GM12878 (cell line): ENCODE data around the gene ESRRB. TPM values are rescaled to one million over a fixed set of nuclear protein-coding genes. Genes with fewer than 3 reads are reported as not detected.

Experiments
- ATAC-seq: fragments of 200-7000 bp; cut with Tn5 transposase; 3 replicates; pipeline ENCODE4 v1.9.1; 2020; ENCODE audit warnings: mild to moderate bottlenecking, moderate library complexity
- BruUV-seq: library from RNA; stranded (reverse); fragments of 400-500 nt; replicated peaks from 2 replicates; lab custom pipeline; 2021; lab: Mats Ljungman, UMichigan
- CTCF ChIA-PET: fragments of 300-600 bp; sonication (Branson Sonifier 250); formaldehyde crosslinking; extraction: SDS; loops from one replicate; lab custom pipeline; 2021; ENCODE audit warnings: inconsistent platforms; lab: Yijun Ruan, JAX
- POLR2A ChIA-PET: fragments of 350-600 bp; formaldehyde crosslinking; extraction: SDS; loops from one replicate; lab custom pipeline; 2021; ENCODE audit warnings: inconsistent platforms; lab: Charles Lee
- RAD21 ChIA-PET: fragments of 300-600 bp; sonication (Branson Sonifier 250); formaldehyde crosslinking; loops from one replicate; lab custom pipeline; 2023; ENCODE audit warnings: antibody characterized with exemption; ENCODE audit not compliant: unreplicated experiment; lab: Charles Lee
- SMC1A ChIA-PET: fragments of 300-600 bp; sonication (Branson Sonifier 250); formaldehyde crosslinking; loops from one replicate; lab custom pipeline; 2023; ENCODE audit not compliant: unreplicated experiment, uncharacterized antibody; lab: Charles Lee
- DNase-seq: peaks from one replicate; pipeline ENCODE4 v3.0.0-alpha.2; 2011; ENCODE audit warnings: low read depth, low spot score
- FAIRE-seq: peaks from 3 replicates; lab custom pipeline; 2011; peaks lifted over from hg19 to GRCh38; lab: Jason Lieb, UNC
- H2AFZ ChIP-seq: 2 replicates; pipeline ENCODE4 v1.6.0; 2011; ENCODE audit warnings: low read depth, low read length, control low read depth; ENCODE audit not compliant: control insufficient read depth
- H3K27ac ChIP-seq: 2 replicates; pipeline ENCODE4 v1.5.1; 2011; ENCODE audit warnings: control low read depth; ENCODE audit not compliant: control insufficient read depth, insufficient read depth
- H3K27me3 ChIP-seq, 2 experiments: replicated peaks in 1 of 2; 2 replicates each; pipeline versions ENCODE4 v1.6.0 to v1.6.1; 2011; ENCODE audit warnings: low read length in 1 of 2; ENCODE audit not compliant: control insufficient read depth in 2 of 2, insufficient read depth in 2 of 2
- H3K36me3 ChIP-seq, 2 experiments: 2 replicates each; pipeline ENCODE4 v1.5.1; 2011; ENCODE audit warnings: low read length in 1 of 2; ENCODE audit not compliant: control insufficient read depth in 2 of 2, insufficient read depth in 2 of 2
- H3K4me1 ChIP-seq: 2 replicates; pipeline ENCODE4 v1.6.1; 2011; ENCODE audit warnings: mild to moderate bottlenecking, low read length, moderate library complexity, mixed read lengths; ENCODE audit not compliant: control insufficient read depth, insufficient read depth
- H3K4me2 ChIP-seq: 2 replicates; pipeline ENCODE4 v1.6.0; 2011; ENCODE audit warnings: control low read depth; ENCODE audit not compliant: control insufficient read depth, insufficient read depth
- H3K4me3 ChIP-seq: fragments of 200-600 bp; sonication (generic); 2 replicates; pipeline ENCODE4 v1.5.1; 2016
- H3K79me2 ChIP-seq: 2 replicates; pipeline ENCODE4 v1.6.0; 2011; ENCODE audit warnings: low read length; ENCODE audit not compliant: control insufficient read depth, insufficient read depth
- H3K9ac ChIP-seq: 2 replicates; pipeline ENCODE4 v1.8.0; 2011; ENCODE audit warnings: low read length, control low read depth, mixed read lengths; ENCODE audit not compliant: control insufficient read depth, insufficient read depth
- H3K9me3 ChIP-seq: replicated peaks from 3 replicates; pipeline ENCODE4 v1.5.1; 2011; ENCODE audit warnings: mild to moderate bottlenecking, low read length; ENCODE audit not compliant: control insufficient read depth, insufficient read depth
- H4K20me1 ChIP-seq: 2 replicates; pipeline ENCODE4 v1.6.0; 2011; ENCODE audit not compliant: control insufficient read depth, insufficient read depth
- CHD1 ChIP-seq: IDR thresholded peaks from 2 replicates; pipeline ENCODE4 v1.6.1; 2012; ENCODE audit warnings: low read depth, low read length, improper control_type of control experiment
- FOS ChIP-seq: IDR thresholded peaks from 3 replicates; pipeline ENCODE4 v1.6.1; 2011; ENCODE audit warnings: borderline replicate concordance; ENCODE audit not compliant: insufficient read length; ENCODE audit errors: extremely low read depth
- HDGF ChIP-seq: fragments of 450-650 bp; IDR thresholded peaks from 2 replicates; pipeline ENCODE4 v1.6.1; 2016; ENCODE audit warnings: antibody characterized with exemption
- MXI1 ChIP-seq: fragments of 150-350 bp; IDR thresholded peaks from 2 replicates; pipeline ENCODE4 v1.6.1; 2011; ENCODE audit warnings: low read depth, mild to moderate bottlenecking, inconsistent platforms, low read length, improper control_type of control experiment
- NR2C2 ChIP-seq: IDR thresholded peaks from 2 replicates; pipeline ENCODE4 v1.6.1; 2011; ENCODE audit warnings: borderline replicate concordance, low read depth; ENCODE audit not compliant: control insufficient read depth, insufficient read length
- PAX5 ChIP-seq: IDR thresholded peaks from 2 replicates; pipeline ENCODE4 v1.6.1; 2011; ENCODE audit warnings: low read depth, low read length, borderline replicate concordance
- POU2F2 ChIP-seq: IDR thresholded peaks from 3 replicates; pipeline ENCODE4 v1.6.1; 2011; ENCODE audit warnings: low read depth, mild to moderate bottlenecking, low read length, borderline replicate concordance
- RBBP5 ChIP-seq: fragments of 200-600 bp; sonication (generic); conservative IDR thresholded peaks from 2 replicates; pipeline ENCODE4 v1.6.1; 2016
- SMARCA5 ChIP-seq: fragments of 450-650 bp; IDR thresholded peaks from 2 replicates; pipeline ENCODE4 v1.6.1; 2017; ENCODE audit warnings: mild to moderate bottlenecking
- SREBF2 ChIP-seq: IDR thresholded peaks from 2 replicates; pipeline ENCODE4 v1.6.1; 2012; ENCODE audit warnings: mild to moderate bottlenecking, low read length
- WGBS: methylation state at CpG from one replicate; pipeline ENCODE4 v1.1.6; 2016; ENCODE audit warnings: low lambda C conversion rate; ENCODE audit not compliant: insufficient replicate concordance, insufficient coverage; ENCODE audit errors: missing lambda C conversion rate; 5-methylcytosine and 5-hydroxymethylcytosine counted together
- in situ Hi-C: fragments of 300-500 bp; cut with MboI; formaldehyde crosslinking; loops from 9 replicates; pipeline ENCODE4 v1.14.3; 2018; ENCODE audit warnings: mixed read lengths
- intact Hi-C: fragments of 100-400 bp; cut with micrococcal nuclease; formaldehyde crosslinking; loops from one replicate; pipeline ENCODE4 v1.14.2; 2022; ENCODE audit not compliant: unreplicated experiment
- polyA plus RNA-seq, 11 experiments: library from polyadenylated mRNA; depleted of rRNA in 4 of 11; unstranded in 6 of 11; stranded (reverse) in 5 of 11; fragments of >200 nt; fragmentation: Nextera tagmentation in 4 of 11; fragmentation: Illumina TruSeq in 1 of 11; extraction: Ambion mirVana in 4 of 11; extraction: Trizol in 1 of 11; gene quantifications; 1 replicate in 1 of 11; 2 replicates in 10 of 11; pipeline versions ENCODE4 v1.2.1 to v1.2.3, GENCODE V29; 2011 to 2016; ENCODE audit warnings: inconsistent platforms in 2 of 11, missing spikeins in 2 of 11, low read depth in 1 of 11
- total RNA-seq, 4 experiments: library from RNA; depleted of rRNA in 3 of 4; stranded (reverse); fragments of >200 nt in 3 of 4; fragmentation: Illumina TruSeq in 1 of 4; extraction: Trizol in 1 of 4; gene quantifications; 2 replicates each; pipeline versions ENCODE4 v1.2.1 to v1.2.3, GENCODE V29; 2013 to 2021
- TF ChIP-seq, protein P1 (sequence below): fragments of 150-350 bp; IDR thresholded peaks from 2 replicates; pipeline ENCODE4 v1.6.1; 2016; ENCODE audit warnings: low read depth, low read length
- TF ChIP-seq, protein P2 (sequence below): fragments of 450-650 bp; formaldehyde crosslinking; IDR thresholded peaks from 2 replicates; pipeline ENCODE4 v1.4.0; 2020; ENCODE audit warnings: mild to moderate bottlenecking, moderate library complexity
- TF ChIP-seq, protein P3 (sequence below): IDR thresholded peaks from 2 replicates; pipeline ENCODE4 v1.6.1; 2011; ENCODE audit warnings: low read depth, low read length, improper control_type of control experiment, borderline replicate concordance

ESRRB gene
- total and polyA plus RNA-seq, 10 of the 15 experiments (the other 5 are each of a cell fraction or from before 2014, with no cell fraction given), result 0.03 to 0.73 (median 0.11) TPM; not detected in 6

DNA sequence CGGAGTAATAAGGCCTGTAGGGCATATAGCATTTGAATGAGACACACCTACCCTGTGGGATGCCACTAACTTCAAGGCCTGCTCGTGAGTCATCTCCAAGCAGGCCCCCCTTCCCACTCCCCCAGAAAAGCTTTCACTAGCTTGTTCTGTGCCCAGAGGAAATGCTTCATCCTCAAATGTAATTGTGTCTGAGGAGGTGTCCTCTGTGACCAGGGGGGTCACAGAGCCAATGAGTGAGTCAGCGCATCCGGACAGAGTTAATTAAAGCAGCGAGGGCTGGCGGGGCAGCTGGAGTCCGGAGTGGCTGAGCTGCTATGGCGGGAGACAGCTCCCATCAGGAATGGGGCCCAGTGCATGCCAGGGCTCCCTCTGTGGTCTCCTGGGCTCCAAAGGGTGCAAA, 27.0 kb upstream of the ESRRB start:
- RAD21 ChIA-PET, result no interaction called here
- POLR2A ChIA-PET, result no interaction called here
- intact Hi-C loops (no loop called here), in situ Hi-C loops (no loop called here)
- H3K9ac ChIP-seq, result no peak overlapping the region
- no peak overlapping the region for H3K27ac ChIP-seq
- FAIRE-seq (no peak), DNase-seq (no peak), ATAC-seq (no peak)
- no peaks in the 10 kb centered on the region for H3K27me3 ChIP-seq
- H3K4me2 ChIP-seq, result no peak overlapping the region
- H3K79me2 ChIP-seq, result no peaks in the 10 kb centered on the region
- 0 out of 2 replicates have a peak, but pooled peaks cover 3% of the 10 kb centered on the region for H3K4me1 ChIP-seq
- CTCF ChIA-PET, result interaction anchor here (6.4 kb wide), 1 partner anchor 296 kb away, joined by 165 read pairs; no protein-coding TSS in a partner anchor
- H3K9me3 ChIP-seq, result no peaks in the 10 kb centered on the region
- H4K20me1 ChIP-seq, result no peaks in the 10 kb centered on the region
- TF ChIP-seq RBBP5, result no peak
- TF ChIP-seq FOS, result no peak
- no peak for TF ChIP-seq CHD1
- TF ChIP-seq PAX5, result no peak
- TF ChIP-seq SMARCA5, result no peak
- TF ChIP-seq SREBF2, result no peak
- no peak for TF ChIP-seq POU2F2
- TF ChIP-seq NR2C2, result no peak
- TF ChIP-seq HDGF, result no peak
- TF ChIP-seq, protein P1, sequence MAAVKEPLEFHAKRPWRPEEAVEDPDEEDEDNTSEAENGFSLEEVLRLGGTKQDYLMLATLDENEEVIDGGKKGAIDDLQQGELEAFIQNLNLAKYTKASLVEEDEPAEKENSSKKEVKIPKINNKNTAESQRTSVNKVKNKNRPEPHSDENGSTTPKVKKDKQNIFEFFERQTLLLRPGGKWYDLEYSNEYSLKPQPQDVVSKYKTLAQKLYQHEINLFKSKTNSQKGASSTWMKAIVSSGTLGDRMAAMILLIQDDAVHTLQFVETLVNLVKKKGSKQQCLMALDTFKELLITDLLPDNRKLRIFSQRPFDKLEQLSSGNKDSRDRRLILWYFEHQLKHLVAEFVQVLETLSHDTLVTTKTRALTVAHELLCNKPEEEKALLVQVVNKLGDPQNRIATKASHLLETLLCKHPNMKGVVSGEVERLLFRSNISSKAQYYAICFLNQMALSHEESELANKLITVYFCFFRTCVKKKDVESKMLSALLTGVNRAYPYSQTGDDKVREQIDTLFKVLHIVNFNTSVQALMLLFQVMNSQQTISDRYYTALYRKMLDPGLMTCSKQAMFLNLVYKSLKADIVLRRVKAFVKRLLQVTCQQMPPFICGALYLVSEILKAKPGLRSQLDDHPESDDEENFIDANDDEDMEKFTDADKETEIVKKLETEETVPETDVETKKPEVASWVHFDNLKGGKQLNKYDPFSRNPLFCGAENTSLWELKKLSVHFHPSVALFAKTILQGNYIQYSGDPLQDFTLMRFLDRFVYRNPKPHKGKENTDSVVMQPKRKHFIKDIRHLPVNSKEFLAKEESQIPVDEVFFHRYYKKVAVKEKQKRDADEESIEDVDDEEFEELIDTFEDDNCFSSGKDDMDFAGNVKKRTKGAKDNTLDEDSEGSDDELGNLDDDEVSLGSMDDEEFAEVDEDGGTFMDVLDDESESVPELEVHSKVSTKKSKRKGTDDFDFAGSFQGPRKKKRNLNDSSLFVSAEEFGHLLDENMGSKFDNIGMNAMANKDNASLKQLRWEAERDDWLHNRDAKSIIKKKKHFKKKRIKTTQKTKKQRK, result no peak
- TF ChIP-seq MXI1, result no peak
- TF ChIP-seq, protein P2, sequence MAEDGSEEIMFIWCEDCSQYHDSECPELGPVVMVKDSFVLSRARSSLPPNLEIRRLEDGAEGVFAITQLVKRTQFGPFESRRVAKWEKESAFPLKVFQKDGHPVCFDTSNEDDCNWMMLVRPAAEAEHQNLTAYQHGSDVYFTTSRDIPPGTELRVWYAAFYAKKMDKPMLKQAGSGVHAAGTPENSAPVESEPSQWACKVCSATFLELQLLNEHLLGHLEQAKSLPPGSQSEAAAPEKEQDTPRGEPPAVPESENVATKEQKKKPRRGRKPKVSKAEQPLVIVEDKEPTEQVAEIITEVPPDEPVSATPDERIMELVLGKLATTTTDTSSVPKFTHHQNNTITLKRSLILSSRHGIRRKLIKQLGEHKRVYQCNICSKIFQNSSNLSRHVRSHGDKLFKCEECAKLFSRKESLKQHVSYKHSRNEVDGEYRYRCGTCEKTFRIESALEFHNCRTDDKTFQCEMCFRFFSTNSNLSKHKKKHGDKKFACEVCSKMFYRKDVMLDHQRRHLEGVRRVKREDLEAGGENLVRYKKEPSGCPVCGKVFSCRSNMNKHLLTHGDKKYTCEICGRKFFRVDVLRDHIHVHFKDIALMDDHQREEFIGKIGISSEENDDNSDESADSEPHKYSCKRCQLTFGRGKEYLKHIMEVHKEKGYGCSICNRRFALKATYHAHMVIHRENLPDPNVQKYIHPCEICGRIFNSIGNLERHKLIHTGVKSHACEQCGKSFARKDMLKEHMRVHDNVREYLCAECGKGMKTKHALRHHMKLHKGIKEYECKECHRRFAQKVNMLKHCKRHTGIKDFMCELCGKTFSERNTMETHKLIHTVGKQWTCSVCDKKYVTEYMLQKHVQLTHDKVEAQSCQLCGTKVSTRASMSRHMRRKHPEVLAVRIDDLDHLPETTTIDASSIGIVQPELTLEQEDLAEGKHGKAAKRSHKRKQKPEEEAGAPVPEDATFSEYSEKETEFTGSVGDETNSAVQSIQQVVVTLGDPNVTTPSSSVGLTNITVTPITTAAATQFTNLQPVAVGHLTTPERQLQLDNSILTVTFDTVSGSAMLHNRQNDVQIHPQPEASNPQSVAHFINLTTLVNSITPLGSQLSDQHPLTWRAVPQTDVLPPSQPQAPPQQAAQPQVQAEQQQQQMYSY (CRISPR knock-in tag), result no peak
- TF ChIP-seq, protein P3, sequence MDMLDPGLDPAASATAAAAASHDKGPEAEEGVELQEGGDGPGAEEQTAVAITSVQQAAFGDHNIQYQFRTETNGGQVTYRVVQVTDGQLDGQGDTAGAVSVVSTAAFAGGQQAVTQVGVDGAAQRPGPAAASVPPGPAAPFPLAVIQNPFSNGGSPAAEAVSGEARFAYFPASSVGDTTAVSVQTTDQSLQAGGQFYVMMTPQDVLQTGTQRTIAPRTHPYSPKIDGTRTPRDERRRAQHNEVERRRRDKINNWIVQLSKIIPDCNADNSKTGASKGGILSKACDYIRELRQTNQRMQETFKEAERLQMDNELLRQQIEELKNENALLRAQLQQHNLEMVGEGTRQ, result no peak
- SMC1A ChIA-PET, result interaction anchor here (0.5 to 1.2 kb wide), 4 partner anchors 23 to 310 kb away, joined by 3 to 4 read pairs (median 4); no protein-coding TSS in a partner anchor
- no peak overlapping the region for H2AFZ ChIP-seq
- BruUV-seq, result no TSS peak
- 56% methylated on average over 8 of the region's 8 CpGs for WGBS
- no peaks in the 10 kb centered on the region for H3K36me3 ChIP-seq
- H3K4me3 ChIP-seq, result no peak overlapping the region
